Osteocyte (in vitro differentiated cells): ENCODE measurements around the gene TCF15. TPM values are rescaled to one million over a fixed set of nuclear protein-coding genes. Genes with fewer than 3 reads are reported as not detected.

Source experiments
- DNase-seq: peaks from one replicate; pipeline ENCODE4 v3.0.0; 2021; ENCODE audit warnings: mixed read lengths; ENCODE audit not compliant: unreplicated experiment; ENCODE audit errors: extremely low spot score
- H3K27ac Mint-ChIP-seq: one replicate; pipeline ENCODE4 v1.8.0; 2021; ENCODE audit warnings: mild to moderate bottlenecking, mixed read lengths; ENCODE audit not compliant: unreplicated experiment
- H3K27me3 Mint-ChIP-seq: one replicate; pipeline ENCODE4 v1.8.0; 2021; ENCODE audit warnings: mixed read lengths; ENCODE audit not compliant: unreplicated experiment
- H3K36me3 Mint-ChIP-seq: one replicate; pipeline ENCODE4 v1.8.0; 2021; ENCODE audit warnings: mixed read lengths; ENCODE audit not compliant: unreplicated experiment
- H3K4me1 Mint-ChIP-seq: one replicate; pipeline ENCODE4 v1.8.0; 2021; ENCODE audit warnings: mixed read lengths; ENCODE audit not compliant: unreplicated experiment
- H3K4me3 Mint-ChIP-seq: one replicate; pipeline ENCODE4 v1.8.0; 2021; ENCODE audit warnings: mild to moderate bottlenecking, moderate library complexity, mixed read lengths; ENCODE audit not compliant: unreplicated experiment
- H3K9me3 Mint-ChIP-seq: one replicate; pipeline ENCODE4 v1.8.0; 2021; ENCODE audit warnings: mixed read lengths; ENCODE audit not compliant: unreplicated experiment
- CTCF ChIP-seq: fragments of 200-600 bp; sonication (generic); IDR thresholded peaks from 2 replicates; pipeline ENCODE4 v1.5.0; 2021; ENCODE audit warnings: antibody characterized with exemption, mild to moderate bottlenecking, moderate library complexity
- total RNA-seq: library from RNA; stranded (reverse); gene quantifications from 2 replicates; pipeline ENCODE4 v1.2.1, GENCODE V29; 2021

The TCF15 gene
- total RNA-seq, 1 donor from 2014 or later, result not detected

GRCh38 chr20:635028-635892 lies 25.2 kb upstream of the TCF15 start:
- Mint-ChIP-seq H3K27me3 (peaks cover 13% of the 10 kb centered on the region), H3K4me1 (peaks cover 14% of the 10 kb centered on the region), H3K4me3 (no peak overlapping the region), H3K27ac (no peak overlapping the region), H3K36me3 (no peaks in the 10 kb centered on the region), H3K9me3 (no peaks in the 10 kb centered on the region)
- no peak for TF ChIP-seq CTCF
- DNase-seq, result no peak

DNA sequence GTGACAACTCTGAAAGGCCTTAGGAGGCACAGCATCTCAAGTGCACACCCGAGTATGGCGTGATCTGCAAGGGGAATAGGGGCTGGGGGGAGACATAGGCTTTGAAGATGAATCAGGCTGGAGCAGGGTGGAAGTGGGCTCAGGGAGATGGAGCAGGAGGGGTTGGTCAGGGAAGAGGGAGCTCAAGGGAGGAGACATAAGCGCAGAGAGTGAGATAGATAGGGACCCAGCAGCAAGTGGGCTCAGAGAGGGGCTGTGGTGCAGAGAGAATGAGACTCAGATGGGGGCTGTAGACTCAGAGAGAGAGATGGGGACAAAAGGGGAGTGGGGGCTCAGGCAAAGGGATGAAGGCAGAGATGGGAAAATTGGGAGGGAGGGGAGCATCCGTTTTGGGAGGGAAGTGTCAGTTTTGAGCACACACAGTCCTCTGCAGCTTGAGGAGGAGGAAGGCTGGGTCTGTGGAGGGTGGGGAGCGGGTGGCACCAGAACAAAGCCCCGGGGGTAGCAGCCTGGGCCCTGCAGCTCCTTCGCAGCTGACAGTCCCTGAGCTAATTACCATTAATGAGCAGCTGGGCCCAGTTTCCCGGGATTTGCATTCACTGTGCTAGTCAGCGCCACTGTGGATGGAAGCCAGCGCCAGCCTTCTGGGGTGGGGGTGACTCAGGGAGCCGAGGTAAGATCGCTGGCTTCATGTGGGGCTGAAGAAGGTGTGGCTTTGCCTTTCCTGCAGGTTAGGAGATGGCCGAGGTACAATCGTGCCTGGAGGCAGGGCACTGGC lies 24.2 kb upstream of the TCF15 start:
- Mint-ChIP-seq H3K27ac (no peak overlapping the region), H3K9me3 (no peaks in the 10 kb centered on the region), H3K36me3 (no peaks in the 10 kb centered on the region), H3K4me3 (no peak overlapping the region), H3K4me1 (peaks cover 14% of the 10 kb centered on the region), H3K27me3 (peaks cover 13% of the 10 kb centered on the region)
- TF ChIP-seq CTCF, result no peak
- no peak for DNase-seq

GRCh38 chr20:631101-631500 lies 21.0 kb upstream of the TCF15 start:
- H3K27me3 Mint-ChIP-seq, result peaks cover 9% of the 10 kb centered on the region
- no peak overlapping the region for H3K27ac Mint-ChIP-seq
- no peak for TF ChIP-seq CTCF

GRCh38 chr20:626579-626978 lies 16.5 kb upstream of the TCF15 start:
- Mint-ChIP-seq H3K4me3 (no peak overlapping the region), H3K4me1 (peaks cover 6% of the 10 kb centered on the region), H3K27ac (no peak overlapping the region), H3K27me3 (peaks cover 24% of the 10 kb centered on the region), H3K36me3 (no peaks in the 10 kb centered on the region), H3K9me3 (no peaks in the 10 kb centered on the region)
- no peak for DNase-seq
- TF ChIP-seq CTCF, result no peak

More at GRCh38 chr20:631101-631500, 21.0 kb upstream of the TCF15 start:
- Mint-ChIP-seq H3K4me1 (peaks cover 14% of the 10 kb centered on the region), H3K4me3 (no peak overlapping the region), H3K9me3 (no peaks in the 10 kb centered on the region), H3K36me3 (no peaks in the 10 kb centered on the region)
- no peak for DNase-seq

GRCh38 chr20:625360-625932 lies 15.3 kb upstream of the TCF15 start:
- no peaks in the 10 kb centered on the region for H3K9me3 Mint-ChIP-seq
- no peak overlapping the region for H3K4me3 Mint-ChIP-seq
- H3K36me3 Mint-ChIP-seq, result no peaks in the 10 kb centered on the region
- no peak for TF ChIP-seq CTCF
- no peak for DNase-seq
- no peaks in the 10 kb centered on the region for H3K4me1 Mint-ChIP-seq
- H3K27ac Mint-ChIP-seq, result no peak overlapping the region
- H3K27me3 Mint-ChIP-seq, result peaks cover 27% of the 10 kb centered on the region
